HG02623 (cell line): ENCODE results near the gene MX1.

Source experiments
- ATAC-seq: cut with Tn5 transposase; IDR thresholded peaks from one replicate; pipeline ENCODE4 v1.9.1; 2021; ENCODE audit warnings: moderate library complexity; ENCODE audit not compliant: unreplicated experiment

MX1 gene

GRCh38 chr21:41488080-41488479, 62.0 kb downstream of the MX1 start:
- no peak for ATAC-seq

- no peak for ATAC-seq
Observed at GRCh38 chr21:41489329-41489728, 63.3 kb downstream of the MX1 start.

GRCh38 chr21:41490330-41490729, 64.3 kb downstream of the MX1 start:
- ATAC-seq = no peak

GRCh38 chr21:41491412-41491811, 65.4 kb downstream of the MX1 start:
- no peak for ATAC-seq

- no peak for ATAC-seq
Observed at GRCh38 chr21:41494242-41494641, 68.2 kb downstream of the MX1 start.

- ATAC-seq = no peak
Observed at GRCh38 chr21:41497008-41497407, 71.0 kb downstream of the MX1 start.

- no peak for ATAC-seq
Observed at GRCh38 chr21:41497788-41498187, 71.7 kb downstream of the MX1 start.

- no peak for ATAC-seq
Observed at GRCh38 chr21:41499920-41500319, 73.9 kb downstream of the MX1 start.

- no peak for ATAC-seq
Observed at GRCh38 chr21:41500363-41500762, 74.3 kb downstream of the MX1 start.

- no peak for ATAC-seq
Observed at GRCh38 chr21:41500931-41501381, 74.9 kb downstream of the MX1 start.

- ATAC-seq = no peak
Observed at GRCh38 chr21:41501919-41502318, 75.9 kb downstream of the MX1 start.

- no peak for ATAC-seq
Observed at GRCh38 chr21:41503331-41503730, 77.3 kb downstream of the MX1 start.

- ATAC-seq = no peak
Observed at GRCh38 chr21:41504030-41504429, 78.0 kb downstream of the MX1 start.

- no peak for ATAC-seq
Observed at GRCh38 chr21:41506005-41506594, 80.1 kb downstream of the MX1 start.

- no peak for ATAC-seq
Observed at GRCh38 chr21:41506611-41507520, 80.8 kb downstream of the MX1 start.

- no peak for ATAC-seq
Observed at GRCh38 chr21:41507521-41508414, 81.7 kb downstream of the MX1 start, which contains the start of gene TMPRSS2. TMPRSS2 (minus strand) TSS chr21:41508158; CDS start chr21:41498133, 10,025 bp downstream.

- ATAC-seq = no peak
Observed at GRCh38 chr21:41508415-41509144, 82.5 kb downstream of the MX1 start.
